Islet of Langerhans (tissue), 1 donor: ENCODE measurements around the gene FAM163A.

Source experiments
- FAIRE-seq: peaks from one replicate; lab custom pipeline; 2011; peaks lifted over from hg19 to GRCh38; lab: Jason Lieb, UNC

Gene FAM163A

GRCh38 chr1:179753061-179753460 is 10.0 kb downstream of the FAM163A start:
- no peak for FAIRE-seq

GRCh38 chr1:179754041-179754624 is 11.0 kb downstream of the FAM163A start:
- no peak for FAIRE-seq

- FAIRE-seq = no peak
These were observed 14.8 kb downstream of the FAM163A start for GRCh38 chr1:179757933-179758332.

- no peak for FAIRE-seq
These were observed 17.4 kb downstream of the FAM163A start for GRCh38 chr1:179760521-179760920.

- FAIRE-seq = peak; percentile 98
These were observed 18.2 kb downstream of the FAM163A start for GRCh38 chr1:179761296-179761695.

- FAIRE-seq = no peak
These were observed 19.0 kb downstream of the FAM163A start for GRCh38 chr1:179761846-179762640.

- FAIRE-seq = no peak
These were observed 24.1 kb downstream of the FAM163A start for GRCh38 chr1:179767177-179767581.

GRCh38 chr1:179767996-179768395 is 24.9 kb downstream of the FAM163A start:
- no peak for FAIRE-seq

GRCh38 chr1:179770887-179771502 is 27.9 kb downstream of the FAM163A start:
- FAIRE-seq = no peak

- FAIRE-seq = no peak
These were observed 30.2 kb downstream of the FAM163A start for GRCh38 chr1:179773264-179773663.

- FAIRE-seq = no peak
These were observed 30.9 kb downstream of the FAM163A start for GRCh38 chr1:179774000-179774399.

- FAIRE-seq = no peak
These were observed 31.5 kb downstream of the FAM163A start for GRCh38 chr1:179774566-179774965.

GRCh38 chr1:179775009-179775408 is 31.9 kb downstream of the FAM163A start:
- FAIRE-seq = no peak

- FAIRE-seq = no peak
These were observed 33.7 kb downstream of the FAM163A start for GRCh38 chr1:179776831-179777230.

- no peak for FAIRE-seq
These were observed 34.6 kb downstream of the FAM163A start for GRCh38 chr1:179777731-179778130.

GRCh38 chr1:179779645-179780272 is 36.7 kb downstream of the FAM163A start:
- no peak for FAIRE-seq

GRCh38 chr1:179781962-179782361 is 38.9 kb downstream of the FAM163A start:
- FAIRE-seq = no peak

- no peak for FAIRE-seq
These were observed 41.9 kb downstream of the FAM163A start for GRCh38 chr1:179785031-179785431.

GRCh38 chr1:179785728-179786127 is 42.6 kb downstream of the FAM163A start:
- no peak for FAIRE-seq

GRCh38 chr1:179786815-179787685 is 44.0 kb downstream of the FAM163A start:
- FAIRE-seq = no peak

GRCh38 chr1:179788259-179788658 is 45.2 kb downstream of the FAM163A start:
- no peak for FAIRE-seq

GRCh38 chr1:179793281-179793680 is 50.2 kb downstream of the FAM163A start:
- no peak for FAIRE-seq
